HG02885 (cell line): Measurements from ENCODE around the gene SH3GL2.

Experiments
- ATAC-seq: cut with Tn5 transposase; IDR thresholded peaks from one replicate; pipeline ENCODE4 v1.9.1; 2021; ENCODE audit warnings: mild to moderate bottlenecking; ENCODE audit not compliant: unreplicated experiment, poor library complexity

The SH3GL2 gene

GRCh38 chr9:17578911-17579793 lies at the start of gene SH3GL2:
Gene SH3GL2, plus strand, starts transcription at chr9:17579066.
- peak; percentile 61 for ATAC-seq

GRCh38 chr9:17531642-17532254 lies 47.1 kb upstream of the SH3GL2 start:
- ATAC-seq, result peak; percentile 94

- no peak for ATAC-seq
Measured at GRCh38 chr9:17532461-17532860, 46.4 kb upstream of the SH3GL2 start.

GRCh38 chr9:17535176-17535575 lies 43.7 kb upstream of the SH3GL2 start:
- no peak for ATAC-seq

- no peak for ATAC-seq
Measured at GRCh38 chr9:17536027-17536426, 42.8 kb upstream of the SH3GL2 start.

- ATAC-seq, result no peak
Measured at GRCh38 chr9:17551023-17551422, 27.8 kb upstream of the SH3GL2 start.

- ATAC-seq, result no peak
Measured at GRCh38 chr9:17555362-17556054, 23.4 kb upstream of the SH3GL2 start.

- no peak for ATAC-seq
Measured at GRCh38 chr9:17556255-17556654, 22.6 kb upstream of the SH3GL2 start.

- no peak for ATAC-seq
Measured at GRCh38 chr9:17556935-17557334, 21.9 kb upstream of the SH3GL2 start.

GRCh38 chr9:17571825-17572224 lies 7.0 kb upstream of the SH3GL2 start:
- no peak for ATAC-seq

- no peak for ATAC-seq
Measured at GRCh38 chr9:17574342-17574741, 4.5 kb upstream of the SH3GL2 start.

GRCh38 chr9:17578577-17578910 lies 322 bp upstream of the SH3GL2 start:
- no peak for ATAC-seq

GRCh38 chr9:17580119-17580518 lies 1.3 kb downstream of the SH3GL2 start:
- no peak for ATAC-seq

GRCh38 chr9:17587113-17587512 lies 8.2 kb downstream of the SH3GL2 start:
- no peak for ATAC-seq

GRCh38 chr9:17588395-17588794 lies 9.5 kb downstream of the SH3GL2 start:
- ATAC-seq, result no peak

- no peak for ATAC-seq
Measured at GRCh38 chr9:17588941-17589340, 10.1 kb downstream of the SH3GL2 start.

- ATAC-seq, result no peak
Measured at GRCh38 chr9:17589771-17590170, 10.9 kb downstream of the SH3GL2 start.

- ATAC-seq, result no peak
Measured at GRCh38 chr9:17594961-17595360, 16.1 kb downstream of the SH3GL2 start.

- ATAC-seq, result no peak
Measured at GRCh38 chr9:17597977-17598376, 19.1 kb downstream of the SH3GL2 start.

- no peak for ATAC-seq
Measured at GRCh38 chr9:17600962-17601593, 22.2 kb downstream of the SH3GL2 start.

- ATAC-seq, result no peak
Measured at GRCh38 chr9:17604556-17604955, 25.7 kb downstream of the SH3GL2 start.
